Activated T-cell treated with anti-CD3 and anti-CD28 coated beads, Interleukin-2, amount 50 U/mL, for 72 hours (primary cell): Measurements from ENCODE around the gene POU5F1. TPM values are rescaled to one million over a fixed set of nuclear protein-coding genes. Genes with fewer than 3 reads are reported as not detected.
"Not testable (repeated sequence)": the region's sequence is repeated elsewhere in the genome, so short reads cannot be mapped to it uniquely, and the experiment has no call there.

Source experiments
- ATAC-seq, 2 donors: fragments of 150-1000 bp; cut with Tn5 transposase; replicated peaks in 1 of 2; 2 replicates each; pipeline ENCODE4 v1.10.0; 2021; ENCODE audit warnings: moderate library complexity in 2 of 2, mild to moderate bottlenecking in 1 of 2
- DNase-seq, 2 donors: peaks; one replicate each; pipeline ENCODE4 v3.0.0; 2021 to 2022; ENCODE audit warnings: mixed read lengths in 1 of 2
- H3K27ac Mint-ChIP-seq: one replicate; pipeline ENCODE4 v1.8.0; 2022; ENCODE audit warnings: mild to moderate bottlenecking, moderate library complexity, mixed read lengths
- H3K27me3 Mint-ChIP-seq: one replicate; pipeline ENCODE4 v1.8.0; 2022; ENCODE audit warnings: low read depth, mixed read lengths
- H3K36me3 Mint-ChIP-seq, 2 donors: one replicate each; pipeline ENCODE4 v1.8.0; 2022; ENCODE audit warnings: mixed read lengths in 2 of 2, mild to moderate bottlenecking in 1 of 2; ENCODE audit not compliant: insufficient read depth in 2 of 2
- H3K4me1 Mint-ChIP-seq: one replicate; pipeline ENCODE4 v1.8.0; 2022; ENCODE audit warnings: low read depth, mixed read lengths
- H3K4me3 Mint-ChIP-seq, 2 donors: one replicate each; pipeline ENCODE4 v1.8.0; 2022; ENCODE audit warnings: mild to moderate bottlenecking in 2 of 2, mixed read lengths in 2 of 2, moderate library complexity in 2 of 2
- H3K9me3 Mint-ChIP-seq, 2 donors: one replicate each; pipeline ENCODE4 v1.8.0; 2022; ENCODE audit warnings: mixed read lengths in 2 of 2
- total RNA-seq, 2 donors: library from RNA; stranded (reverse); gene quantifications; one replicate each; pipeline ENCODE4 v1.2.3, GENCODE V29; 2022

The POU5F1 gene
- total RNA-seq, 2 donors from 2014 or later = 0.09 TPM; not detected in 1

GRCh38 chr6:31169858-31170599, 453 bp downstream of the POU5F1 start:
- H3K4me1 Mint-ChIP-seq, ATAC-seq, H3K9me3 Mint-ChIP-seq, DNase-seq, H3K36me3 Mint-ChIP-seq, H3K4me3 Mint-ChIP-seq, H3K27ac Mint-ChIP-seq, H3K27me3 Mint-ChIP-seq: not testable (repeated sequence)

DNA sequence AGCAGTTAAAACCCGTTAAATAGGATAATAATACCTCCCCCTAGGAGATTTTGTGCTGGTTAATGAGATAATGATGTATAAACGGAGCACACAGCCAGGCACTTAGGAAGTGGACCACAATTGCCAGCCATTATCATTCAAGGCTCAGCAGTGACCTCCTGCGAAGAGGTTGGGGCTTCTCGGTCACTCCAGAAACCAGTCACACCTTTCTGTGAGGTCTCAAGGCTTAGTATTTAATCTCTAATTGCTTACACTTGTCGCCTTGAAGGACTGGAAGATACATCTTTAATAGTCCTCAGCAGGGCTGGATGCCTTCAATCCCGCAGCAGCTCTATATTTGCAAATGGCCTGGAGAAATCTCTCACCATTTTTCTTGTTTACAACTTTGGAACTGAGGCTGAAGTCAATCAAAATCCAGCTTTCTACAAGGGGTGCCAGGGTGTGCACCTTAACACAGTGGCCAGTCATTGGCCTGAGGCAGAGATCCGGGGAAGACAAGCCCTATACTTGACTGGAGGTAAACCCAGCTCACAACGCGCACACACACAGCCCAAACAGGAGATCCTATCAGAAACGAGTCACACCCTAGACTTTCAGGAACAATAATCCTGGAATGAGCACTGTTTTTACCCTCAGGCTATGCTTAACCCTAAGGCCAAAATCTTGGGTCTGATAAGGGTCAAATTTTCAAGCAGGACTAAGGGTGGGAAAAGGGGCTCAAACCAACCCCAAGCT, 1.2 kb downstream of the POU5F1 start:
- ATAC-seq (no peak), DNase-seq (no peak)
- peaks cover 11% of the 10 kb centered on the region for H3K4me1 Mint-ChIP-seq
- H3K36me3 Mint-ChIP-seq = peaks cover 0 to 2% of the 10 kb centered on the region in 2 donors
- no peak overlapping the region for H3K27ac Mint-ChIP-seq
- H3K4me3 Mint-ChIP-seq = no peak overlapping the region
- no peaks in the 10 kb centered on the region for H3K27me3 Mint-ChIP-seq
- H3K9me3 Mint-ChIP-seq = no peaks in the 10 kb centered on the region

- Mint-ChIP-seq H3K4me3 (no peak overlapping the region), H3K27me3 (no peaks in the 10 kb centered on the region), H3K4me1 (peaks cover 18% of the 10 kb centered on the region), H3K9me3 (no peaks in the 10 kb centered on the region), H3K27ac (no peak overlapping the region), H3K36me3 (peaks cover under 1 to 2% of the 10 kb centered on the region in 2 donors)
- DNase-seq (no peak), ATAC-seq (no peak)
Observed at GRCh38 chr6:31168606-31169005, 1.9 kb downstream of the POU5F1 start.

DNA sequence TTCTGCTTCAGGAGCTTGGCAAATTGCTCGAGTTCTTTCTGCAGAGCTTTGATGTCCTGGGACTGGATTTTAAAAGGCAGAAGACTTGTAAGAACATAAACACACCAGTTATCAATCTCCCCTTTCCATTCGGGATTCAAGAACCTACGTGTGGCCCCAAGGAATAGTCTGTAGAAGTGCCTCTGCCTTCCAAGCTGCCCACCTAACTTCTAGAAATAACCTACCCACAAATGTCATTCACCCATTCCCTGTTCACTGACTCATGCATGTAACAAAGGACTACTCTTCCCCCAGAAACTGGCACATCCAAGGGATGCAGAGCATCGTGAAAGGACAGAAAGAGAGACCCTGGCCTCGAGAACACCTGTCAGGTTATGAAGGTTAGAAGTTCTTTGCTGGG, 4.5 kb downstream of the POU5F1 start:
- DNase-seq = no peak
- Mint-ChIP-seq H3K36me3 (peaks cover 7 to 16% of the 10 kb centered on the region in 2 donors), H3K27me3 (no peaks in the 10 kb centered on the region), H3K4me3 (no peak overlapping the region), H3K9me3 (no peaks in the 10 kb centered on the region), H3K27ac (no peak overlapping the region), H3K4me1 (peaks cover 44% of the 10 kb centered on the region)
- ATAC-seq = no peak

DNA sequence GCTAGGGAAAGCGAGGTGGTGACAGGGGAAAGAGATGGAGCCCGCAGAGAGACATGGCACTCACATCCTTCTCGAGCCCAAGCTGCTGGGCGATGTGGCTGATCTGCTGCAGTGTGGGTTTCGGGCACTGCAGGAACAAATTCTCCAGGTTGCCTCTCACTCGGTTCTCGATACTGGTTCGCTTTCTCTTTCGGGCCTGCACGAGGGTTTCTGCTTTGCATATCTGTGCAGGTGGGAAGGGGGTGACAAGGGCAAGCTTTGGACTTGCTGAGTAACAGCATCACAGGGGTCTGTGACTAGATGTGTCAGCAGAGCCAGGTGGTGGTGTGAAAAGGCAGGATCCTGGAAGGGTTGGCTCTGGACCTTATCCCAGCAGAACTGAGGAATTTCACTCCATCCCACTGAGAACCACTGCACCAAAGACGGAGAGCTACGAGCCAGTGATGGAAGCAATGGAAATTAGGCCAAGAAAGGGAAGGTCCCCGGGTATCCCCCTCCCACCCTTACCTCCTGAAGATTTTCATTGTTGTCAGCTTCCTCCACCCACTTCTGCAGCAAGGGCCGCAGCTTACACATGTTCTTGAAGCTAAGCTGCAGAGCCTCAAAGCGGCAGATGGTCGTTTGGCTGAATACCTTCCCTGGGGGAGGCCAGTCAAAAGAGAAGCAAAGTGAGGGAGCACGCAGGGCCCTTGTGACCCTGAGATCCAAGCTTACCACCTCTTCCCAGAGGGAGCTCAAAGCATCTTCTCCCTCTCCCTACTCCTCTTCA, 5.2 kb downstream of the POU5F1 start:
- peaks cover 51% of the 10 kb centered on the region for H3K4me1 Mint-ChIP-seq
- H3K36me3 Mint-ChIP-seq = peaks cover 7 to 23% of the 10 kb centered on the region in 2 donors
- peak overlapping the region in 1 of 2 donors; percentile 22 for H3K4me3 Mint-ChIP-seq
- not testable (repeated sequence) for H3K27ac Mint-ChIP-seq, DNase-seq, H3K27me3 Mint-ChIP-seq, H3K9me3 Mint-ChIP-seq
- peak; percentile 25 to 49 for ATAC-seq

DNA sequence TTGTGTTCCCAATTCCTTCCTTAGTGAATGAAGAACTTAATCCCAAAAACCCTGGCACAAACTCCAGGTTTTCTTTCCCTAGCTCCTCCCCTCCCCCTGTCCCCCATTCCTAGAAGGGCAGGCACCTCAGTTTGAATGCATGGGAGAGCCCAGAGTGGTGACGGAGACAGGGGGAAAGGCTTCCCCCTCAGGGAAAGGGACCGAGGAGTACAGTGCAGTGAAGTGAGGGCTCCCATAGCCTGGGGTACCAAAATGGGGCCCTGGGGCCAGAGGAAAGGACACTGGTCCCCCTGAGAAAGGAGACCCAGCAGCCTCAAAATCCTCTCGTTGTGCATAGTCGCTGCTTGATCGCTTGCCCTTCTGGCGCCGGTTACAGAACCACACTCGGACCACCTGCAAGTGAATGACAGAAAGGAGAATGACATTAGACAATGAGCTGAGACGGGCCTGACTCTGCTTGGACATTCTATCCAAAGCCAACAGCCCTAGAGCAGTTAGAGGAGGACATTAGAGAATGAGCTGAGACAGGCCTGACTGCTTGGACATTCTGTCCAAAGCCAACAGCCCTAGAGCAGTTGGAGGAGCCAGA, 5.9 kb downstream of the POU5F1 start:
- not testable (repeated sequence) for DNase-seq, H3K27me3 Mint-ChIP-seq, ATAC-seq, H3K27ac Mint-ChIP-seq, H3K9me3 Mint-ChIP-seq, H3K4me3 Mint-ChIP-seq
- peaks cover 57% of the 10 kb centered on the region for H3K4me1 Mint-ChIP-seq
- peaks cover 8 to 23% of the 10 kb centered on the region in 2 donors for H3K36me3 Mint-ChIP-seq

DNA sequence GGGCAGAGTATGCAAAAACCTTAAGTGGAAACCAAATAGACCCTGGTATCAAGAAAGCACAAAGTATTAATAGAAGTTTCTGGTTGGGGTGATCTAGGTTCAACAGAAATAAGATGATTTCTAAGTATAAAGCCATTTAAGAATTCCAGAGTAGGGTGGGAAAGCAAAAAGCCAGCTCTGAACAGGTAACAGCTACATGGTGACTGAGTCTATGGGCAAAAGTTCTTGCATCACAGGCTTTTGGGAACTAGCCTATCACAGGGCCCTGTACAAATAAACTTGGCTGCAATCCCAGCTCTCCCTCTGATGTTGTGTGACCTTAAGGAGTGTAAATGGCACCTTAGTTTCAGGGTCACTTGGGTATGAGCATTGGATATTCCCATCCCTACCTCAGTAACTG, 6.6 kb downstream of the POU5F1 start:
- Mint-ChIP-seq H3K27me3 (no peaks in the 10 kb centered on the region), H3K27ac (no peak overlapping the region), H3K36me3 (peaks cover 9 to 25% of the 10 kb centered on the region in 2 donors), H3K4me1 (peaks cover 64% of the 10 kb centered on the region), H3K4me3 (no peak overlapping the region), H3K9me3 (no peaks in the 10 kb centered on the region)
- DNase-seq (no peak), ATAC-seq (no peak)

GRCh38 chr6:31162463-31163165, 7.9 kb downstream of the POU5F1 start:
- peaks cover 67% of the 10 kb centered on the region for H3K4me1 Mint-ChIP-seq
- ATAC-seq = no peak
- no peak overlapping the region for H3K4me3 Mint-ChIP-seq
- H3K36me3 Mint-ChIP-seq = peaks cover 10 to 34% of the 10 kb centered on the region in 2 donors
- H3K27ac Mint-ChIP-seq = no peak overlapping the region
- no peaks in the 10 kb centered on the region for H3K27me3 Mint-ChIP-seq
- DNase-seq = no peak
- no peaks in the 10 kb centered on the region for H3K9me3 Mint-ChIP-seq

- ATAC-seq (no peak), DNase-seq (no peak)
- H3K36me3 Mint-ChIP-seq = peaks cover 10 to 34% of the 10 kb centered on the region in 2 donors
- H3K9me3 Mint-ChIP-seq = no peaks in the 10 kb centered on the region
- H3K27me3 Mint-ChIP-seq = no peaks in the 10 kb centered on the region
- peaks cover 79% of the 10 kb centered on the region for H3K4me1 Mint-ChIP-seq
- H3K4me3 Mint-ChIP-seq = peak overlapping the region in 1 of 2 donors; percentile 22
- H3K27ac Mint-ChIP-seq = no peak overlapping the region
Observed at GRCh38 chr6:31161216-31162126, 9.0 kb downstream of the POU5F1 start.

DNA sequence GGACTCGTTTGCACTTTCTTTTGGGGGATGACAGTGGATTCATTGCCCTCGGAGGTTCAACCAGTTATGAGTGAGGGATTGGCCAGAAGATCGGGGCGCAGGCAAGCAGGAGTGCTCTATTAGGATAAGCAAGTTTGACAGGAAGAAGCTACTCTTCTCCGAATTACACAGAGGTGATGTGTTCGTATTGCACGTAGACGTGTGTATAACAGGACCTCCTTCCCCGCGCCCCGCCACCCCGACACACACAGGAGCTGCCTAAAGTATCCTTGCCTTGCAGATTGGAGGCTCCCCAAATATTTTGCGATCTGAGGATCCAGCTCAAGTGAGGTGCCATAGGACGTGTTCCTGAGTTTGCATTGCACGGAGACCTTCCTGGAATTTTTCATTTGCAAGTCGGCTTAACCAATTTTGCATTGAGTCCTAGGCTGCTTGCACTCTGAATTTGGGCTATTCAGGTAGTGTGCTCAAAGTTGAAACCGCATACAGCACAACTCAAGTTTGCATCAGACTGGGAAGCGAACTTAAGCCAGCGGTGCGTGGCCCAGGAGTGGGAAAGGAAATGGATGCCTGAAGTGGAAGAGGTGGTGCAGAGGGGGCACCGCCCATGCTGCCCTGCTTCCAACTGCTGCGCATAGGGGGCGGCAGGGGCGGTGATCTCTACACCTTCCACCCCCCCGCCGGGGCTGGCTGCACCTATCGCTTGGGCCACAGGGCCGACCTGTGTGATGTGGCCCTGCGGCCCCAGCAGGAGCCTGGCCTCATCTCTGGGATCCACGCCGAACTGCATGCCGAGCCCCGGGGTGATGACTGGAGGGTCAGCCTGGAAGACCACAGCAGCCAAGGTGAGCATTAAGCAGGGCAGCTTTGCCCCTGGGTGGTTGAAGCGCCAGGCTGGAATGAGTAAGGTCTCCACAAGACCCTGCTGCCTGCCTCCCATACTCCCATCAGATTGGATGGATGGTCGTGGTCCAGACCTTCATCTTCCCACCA, 11.3 kb downstream of the POU5F1 start:
- peaks cover 70% of the 10 kb centered on the region for H3K4me1 Mint-ChIP-seq
- H3K36me3 Mint-ChIP-seq = peaks cover 13 to 39% of the 10 kb centered on the region in 2 donors
- H3K9me3 Mint-ChIP-seq = no peaks in the 10 kb centered on the region
- peak overlapping the region; percentile 38 for H3K27ac Mint-ChIP-seq
- peak; percentile 34 to 39 for DNase-seq
- no peaks in the 10 kb centered on the region for H3K27me3 Mint-ChIP-seq
- ATAC-seq = peak; percentile 10 to 24
- H3K4me3 Mint-ChIP-seq = peak overlapping the region; percentile 78 to 98
